GM19193 (cell line): ENCODE data around the gene NKTR.

Experiments used
- POLR2A ChIP-seq: IDR thresholded peaks from 4 replicates; pipeline ENCODE4 v1.6.1; 2011; ENCODE audit not compliant: insufficient read depth, insufficient read length; ENCODE audit errors: extremely low read depth

The NKTR gene

DNA sequence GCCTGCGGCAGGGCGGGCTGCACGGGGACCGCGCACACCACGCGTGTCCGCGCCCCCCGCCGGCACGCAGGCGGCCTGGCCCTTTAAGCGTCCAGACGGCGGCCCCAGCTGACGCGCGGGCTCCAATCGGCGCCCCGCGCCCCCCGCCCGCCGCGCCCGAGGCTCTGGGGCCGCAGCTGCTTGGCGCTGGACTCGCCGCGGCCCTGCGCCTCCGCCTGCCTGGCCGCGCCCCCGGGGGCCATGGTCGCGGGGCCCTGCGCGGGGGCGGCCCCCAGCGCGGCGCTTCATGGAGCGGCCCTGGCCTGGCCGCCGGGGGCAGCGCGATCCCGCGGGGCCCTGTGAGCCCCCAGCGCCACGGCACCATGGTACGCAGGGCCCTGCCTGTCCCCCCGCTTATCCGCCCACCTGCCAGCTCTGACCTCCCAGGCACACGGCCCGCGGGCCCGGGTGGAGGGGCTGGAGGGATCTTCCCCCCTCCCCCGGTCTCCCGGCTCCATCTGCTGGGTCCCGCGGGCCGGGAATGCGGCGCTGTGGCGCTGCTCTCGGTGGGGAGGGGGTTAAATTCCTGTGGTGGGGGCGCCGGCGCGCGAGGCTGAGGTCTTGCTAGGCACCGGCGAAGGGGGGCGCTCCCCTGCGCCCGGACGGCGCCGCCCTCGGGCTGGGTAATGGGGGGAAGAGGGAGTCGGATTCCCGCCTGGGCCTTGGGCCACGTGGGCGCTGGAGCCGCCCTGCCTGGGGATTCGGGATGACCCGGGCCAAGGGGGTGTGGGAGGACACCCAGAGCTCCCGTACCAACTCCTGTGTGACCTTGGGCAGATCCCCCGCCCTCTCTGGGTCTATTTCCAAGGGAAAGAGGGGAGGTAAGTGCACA is 54.1 kb downstream of the NKTR start:
- no peak for TF ChIP-seq POLR2A

DNA sequence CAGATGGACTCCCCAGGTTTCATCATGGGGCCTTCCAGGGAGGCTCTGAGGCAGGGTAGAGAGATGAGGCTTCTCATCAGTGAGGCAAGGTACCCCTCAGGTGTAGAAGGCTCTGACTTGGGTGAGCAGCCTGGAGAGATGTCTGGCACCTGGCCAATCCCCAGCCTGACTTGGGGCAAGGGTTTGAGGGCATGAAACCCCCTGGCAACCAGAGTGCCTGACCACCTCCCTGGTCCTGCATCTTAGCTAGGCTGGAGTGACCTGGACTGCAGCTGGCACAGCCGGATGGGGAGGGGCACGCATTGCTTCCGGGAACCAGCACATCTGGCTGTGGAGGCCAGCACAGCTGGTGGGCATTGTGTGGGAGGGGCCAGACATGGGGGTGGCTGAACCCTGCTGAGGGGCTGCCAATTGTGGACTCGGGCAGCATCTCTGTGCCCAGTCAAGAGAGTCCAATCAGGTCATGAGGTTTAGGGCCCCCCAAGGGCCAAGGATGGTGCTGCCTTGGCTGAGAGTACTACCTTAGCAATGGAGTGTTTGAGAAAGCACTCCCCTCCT is 54.9 kb downstream of the NKTR start:
- TF ChIP-seq POLR2A = no peak

DNA sequence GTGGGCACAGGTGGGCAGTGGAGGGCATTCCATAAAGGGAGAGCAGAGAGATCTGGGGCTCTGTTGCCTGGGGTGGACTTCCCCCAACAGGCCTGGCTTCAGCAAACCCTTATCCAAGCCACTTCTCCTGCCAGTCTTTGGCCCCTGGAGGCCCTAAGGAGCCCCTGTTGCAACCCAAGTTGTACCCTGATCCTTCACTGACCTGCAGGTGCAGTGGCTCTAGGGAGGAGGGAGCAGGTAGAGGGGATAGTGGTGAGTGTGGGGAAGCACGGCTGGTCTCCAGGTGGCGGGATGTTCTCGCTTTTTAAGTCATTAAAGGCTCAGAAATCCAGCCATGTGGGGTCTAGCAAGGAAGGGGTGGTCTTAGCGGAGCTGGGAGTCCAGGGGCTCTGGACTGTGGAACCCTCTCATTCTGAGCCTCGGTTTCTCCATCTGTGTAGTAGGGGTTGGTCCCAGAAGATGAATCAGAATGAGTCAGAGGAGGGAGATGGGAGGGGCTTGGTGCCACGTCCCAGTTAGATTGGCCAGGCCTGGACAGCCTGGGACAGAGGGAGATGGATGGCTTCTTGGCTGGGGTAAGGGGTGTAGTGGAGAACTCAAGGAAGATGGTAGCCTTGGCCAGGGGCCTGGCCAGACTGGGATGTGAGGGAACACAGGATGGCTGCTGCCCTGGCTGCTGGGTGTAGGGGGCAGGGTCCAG is 55.6 kb downstream of the NKTR start:
- no peak for TF ChIP-seq POLR2A

DNA sequence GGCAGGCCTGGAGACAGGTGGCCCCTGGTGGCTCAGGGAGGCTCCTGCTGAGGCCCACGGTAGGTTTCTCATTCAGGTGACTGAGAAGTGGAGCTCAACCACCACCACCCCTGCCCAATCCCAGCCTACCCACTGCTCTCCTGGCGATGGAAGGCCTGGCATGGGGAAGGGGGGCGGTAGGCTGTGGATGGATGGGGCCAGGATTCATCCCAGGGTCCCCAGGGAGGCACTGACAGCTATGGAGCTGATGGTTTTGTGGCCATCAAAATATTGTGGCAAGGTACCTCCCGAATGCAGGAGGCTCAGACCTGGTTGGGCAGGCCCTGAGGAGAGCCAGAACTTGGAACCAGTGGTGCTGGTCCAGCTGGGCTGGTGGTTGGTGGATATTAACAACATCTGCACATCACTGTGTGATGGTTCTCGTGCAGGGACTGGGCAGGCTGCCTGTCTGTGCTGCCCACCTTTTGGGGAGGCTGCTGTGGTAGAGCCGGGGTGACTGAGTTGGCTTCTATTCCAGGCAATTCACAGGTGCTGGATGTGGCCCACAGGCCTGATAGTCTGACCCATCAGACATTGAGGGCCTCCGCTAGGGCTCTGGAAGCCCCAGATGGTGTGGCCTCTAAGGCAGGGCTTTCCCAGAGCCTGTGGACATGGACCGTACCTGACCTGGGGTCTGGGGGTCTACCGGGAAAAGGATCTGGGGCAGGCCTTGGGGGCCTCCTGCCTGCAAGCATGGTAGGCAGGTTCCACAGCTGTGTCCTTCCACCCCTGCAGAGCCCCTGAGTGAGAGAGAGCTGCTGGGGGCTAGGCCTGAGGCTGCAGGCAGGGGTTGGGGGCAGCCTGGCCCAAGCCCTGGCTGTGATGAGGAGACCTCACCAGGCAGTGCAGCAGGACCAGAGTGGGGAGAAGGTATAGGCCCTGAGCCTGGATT is 56.5 kb downstream of the NKTR start:
- no peak for TF ChIP-seq POLR2A

DNA sequence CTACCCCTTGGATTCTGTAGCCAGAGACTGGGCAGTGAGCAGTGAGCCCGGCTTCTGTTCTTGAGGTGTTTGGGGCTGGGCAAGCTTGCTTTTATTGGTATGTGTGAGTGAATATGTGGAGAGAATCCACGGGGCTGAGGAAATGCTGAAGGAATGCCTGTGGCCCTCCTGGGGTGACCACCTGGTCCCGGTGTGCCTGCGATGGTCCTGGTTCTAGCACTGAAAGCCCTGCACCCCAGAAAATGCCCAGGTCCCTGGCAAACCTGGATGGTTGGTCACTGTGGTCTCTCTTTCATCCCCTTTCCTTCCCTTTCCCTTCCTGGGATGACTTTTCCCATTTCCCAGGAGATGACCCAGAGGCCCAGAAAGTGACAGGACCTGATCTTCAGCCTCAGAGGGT is 57.2 kb downstream of the NKTR start:
- TF ChIP-seq POLR2A = no peak

DNA sequence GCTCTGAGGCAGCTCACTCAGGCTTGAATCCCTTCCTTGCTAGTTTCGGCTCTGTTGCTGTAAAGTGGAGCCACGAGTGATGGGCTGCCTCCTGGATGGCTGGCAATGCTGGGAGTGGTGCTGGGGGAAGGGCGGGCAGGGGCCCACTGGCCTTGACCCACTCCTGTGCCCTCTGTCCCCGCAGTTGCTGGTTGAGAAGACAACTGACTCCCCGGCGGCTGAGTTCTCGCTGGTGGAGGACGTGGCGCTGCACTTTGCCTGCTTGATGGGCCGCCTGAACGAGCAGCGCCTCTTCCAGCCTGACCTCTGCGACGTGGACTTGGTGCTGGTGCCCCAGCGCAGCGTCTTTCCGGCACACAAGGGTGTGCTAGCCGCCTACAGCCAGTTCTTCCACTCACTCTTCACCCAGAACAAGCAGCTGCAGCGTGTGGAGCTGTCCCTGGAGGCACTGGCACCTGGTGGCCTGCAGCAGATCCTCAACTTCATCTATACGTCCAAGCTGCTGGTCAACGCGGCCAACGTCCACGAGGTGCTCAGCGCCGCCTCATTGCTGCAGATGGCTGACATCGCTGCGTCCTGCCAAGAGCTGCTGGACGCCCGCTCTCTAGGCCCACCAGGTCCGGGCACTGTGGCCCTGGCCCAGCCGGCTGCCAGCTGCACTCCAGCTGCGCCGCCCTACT is 57.7 kb downstream of the NKTR start:
- TF ChIP-seq POLR2A = no peak

DNA sequence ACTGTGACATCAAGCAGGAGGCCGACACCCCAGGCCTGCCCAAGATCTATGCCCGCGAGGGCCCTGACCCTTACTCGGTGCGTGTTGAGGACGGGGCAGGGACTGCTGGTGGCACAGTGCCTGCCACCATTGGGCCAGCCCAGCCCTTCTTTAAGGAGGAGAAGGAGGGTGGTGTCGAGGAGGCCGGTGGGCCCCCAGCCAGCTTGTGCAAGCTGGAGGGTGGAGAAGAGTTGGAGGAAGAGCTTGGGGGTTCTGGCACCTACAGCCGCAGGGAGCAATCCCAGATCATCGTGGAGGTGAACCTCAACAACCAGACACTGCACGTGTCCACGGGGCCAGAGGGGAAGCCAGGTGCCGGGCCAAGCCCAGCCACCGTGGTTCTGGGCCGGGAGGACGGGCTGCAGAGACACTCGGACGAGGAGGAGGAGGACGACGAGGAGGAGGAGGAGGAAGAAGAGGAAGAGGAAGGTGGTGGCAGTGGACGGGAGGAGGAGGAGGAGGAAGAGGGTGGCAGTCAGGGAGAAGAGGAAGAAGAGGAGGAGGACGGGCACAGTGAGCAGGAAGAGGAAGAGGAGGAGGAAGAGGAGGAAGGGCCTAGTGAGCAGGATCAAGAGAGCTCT is 58.4 kb downstream of the NKTR start:
- no peak for TF ChIP-seq POLR2A

DNA sequence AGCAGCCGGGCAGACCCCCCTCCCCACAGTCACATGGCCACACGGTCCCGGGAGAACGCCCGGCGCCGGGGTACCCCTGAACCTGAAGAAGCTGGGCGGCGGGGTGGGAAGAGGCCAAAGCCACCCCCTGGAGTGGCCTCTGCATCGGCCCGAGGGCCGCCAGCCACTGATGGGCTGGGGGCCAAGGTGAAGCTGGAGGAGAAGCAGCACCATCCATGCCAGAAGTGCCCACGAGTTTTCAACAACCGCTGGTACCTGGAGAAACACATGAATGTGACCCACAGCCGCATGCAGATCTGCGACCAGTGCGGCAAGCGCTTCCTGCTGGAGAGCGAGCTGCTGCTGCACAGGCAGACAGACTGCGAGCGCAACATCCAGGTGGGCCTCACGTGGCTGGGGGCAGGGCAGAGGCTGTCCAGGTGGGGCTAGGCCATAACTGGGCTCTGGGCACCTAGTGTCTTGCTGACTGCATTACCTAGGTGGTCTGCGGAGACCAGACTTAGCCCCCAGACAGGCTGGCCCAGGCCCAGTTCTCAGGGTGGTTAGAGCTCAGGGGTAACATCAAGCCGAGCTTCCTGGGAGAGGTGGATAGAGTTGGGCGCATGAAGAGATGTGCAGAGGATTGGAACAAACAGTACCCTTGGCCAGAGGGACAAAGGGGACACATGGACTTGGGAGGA is 59.1 kb downstream of the NKTR start:
- TF ChIP-seq POLR2A = no peak

DNA sequence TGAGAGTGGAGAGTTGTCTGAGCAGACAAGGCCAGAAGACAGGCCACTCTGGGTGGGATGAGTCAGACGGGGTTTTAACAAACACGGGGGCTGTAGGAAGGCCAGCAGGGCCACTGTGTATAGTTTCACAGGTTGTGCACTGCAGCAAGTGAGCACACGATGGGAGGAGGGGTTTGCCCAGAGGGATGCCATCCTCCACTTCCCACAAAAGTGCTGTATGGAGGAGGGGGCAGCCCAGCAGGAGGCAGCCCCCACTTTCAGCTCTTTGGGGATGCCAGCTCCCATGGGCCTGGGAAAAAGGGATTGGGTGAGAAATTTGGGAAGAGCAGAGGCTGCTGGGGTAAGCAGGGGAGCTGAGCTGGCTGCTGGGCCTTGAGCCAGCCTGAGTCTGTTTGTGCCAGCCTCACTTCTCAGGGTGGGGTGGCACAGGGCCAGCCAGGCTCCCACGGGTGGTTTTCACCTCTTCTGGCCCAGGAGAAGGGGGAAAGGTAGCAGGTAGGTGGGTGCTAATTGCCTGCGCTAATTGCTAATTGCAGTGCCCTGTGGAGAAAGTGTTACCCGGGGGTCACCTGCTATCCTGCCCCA is 59.7 kb downstream of the NKTR start:
- TF ChIP-seq POLR2A = no peak

DNA sequence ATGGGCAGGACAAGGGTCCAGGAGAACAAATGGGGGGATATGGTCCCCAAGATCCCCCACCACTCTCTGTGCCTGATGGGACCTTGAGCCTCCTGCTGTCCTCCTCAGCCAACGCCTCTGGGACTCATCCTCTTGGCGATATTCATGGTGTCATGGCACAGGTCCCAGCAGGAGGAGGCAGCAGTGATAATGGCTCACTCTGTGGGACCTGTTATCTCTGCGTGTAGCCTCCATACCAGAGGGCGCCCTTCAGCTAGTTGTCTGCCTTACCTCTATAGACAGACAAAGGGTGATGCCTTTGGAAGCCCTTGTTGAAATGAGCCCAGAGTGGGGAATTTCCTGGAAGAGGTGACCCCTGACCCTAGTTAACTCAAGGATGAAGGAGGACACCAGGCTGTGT is 60.4 kb downstream of the NKTR start:
- no peak for TF ChIP-seq POLR2A

DNA sequence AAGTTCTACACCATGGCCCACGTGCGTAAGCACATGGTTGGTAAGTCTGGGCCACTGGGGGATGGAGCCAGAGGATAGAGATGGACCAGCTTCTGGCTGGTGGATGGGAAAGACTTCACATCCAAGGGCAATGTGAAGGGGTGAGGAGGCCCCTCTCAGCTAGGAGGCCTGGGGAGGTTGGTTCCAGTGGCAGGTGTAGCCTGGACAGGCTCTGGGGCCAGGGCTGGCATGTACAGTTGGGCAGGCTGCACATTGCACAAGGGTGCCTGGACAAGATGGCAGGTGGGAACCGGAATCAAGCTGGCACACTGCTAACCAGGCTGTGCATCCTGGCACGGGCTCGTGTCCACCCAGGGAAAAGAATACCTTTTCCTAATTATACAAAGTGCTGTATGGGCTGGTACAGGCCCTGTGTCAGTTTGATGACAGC is 61.1 kb downstream of the NKTR start:
- TF ChIP-seq POLR2A = no peak

DNA sequence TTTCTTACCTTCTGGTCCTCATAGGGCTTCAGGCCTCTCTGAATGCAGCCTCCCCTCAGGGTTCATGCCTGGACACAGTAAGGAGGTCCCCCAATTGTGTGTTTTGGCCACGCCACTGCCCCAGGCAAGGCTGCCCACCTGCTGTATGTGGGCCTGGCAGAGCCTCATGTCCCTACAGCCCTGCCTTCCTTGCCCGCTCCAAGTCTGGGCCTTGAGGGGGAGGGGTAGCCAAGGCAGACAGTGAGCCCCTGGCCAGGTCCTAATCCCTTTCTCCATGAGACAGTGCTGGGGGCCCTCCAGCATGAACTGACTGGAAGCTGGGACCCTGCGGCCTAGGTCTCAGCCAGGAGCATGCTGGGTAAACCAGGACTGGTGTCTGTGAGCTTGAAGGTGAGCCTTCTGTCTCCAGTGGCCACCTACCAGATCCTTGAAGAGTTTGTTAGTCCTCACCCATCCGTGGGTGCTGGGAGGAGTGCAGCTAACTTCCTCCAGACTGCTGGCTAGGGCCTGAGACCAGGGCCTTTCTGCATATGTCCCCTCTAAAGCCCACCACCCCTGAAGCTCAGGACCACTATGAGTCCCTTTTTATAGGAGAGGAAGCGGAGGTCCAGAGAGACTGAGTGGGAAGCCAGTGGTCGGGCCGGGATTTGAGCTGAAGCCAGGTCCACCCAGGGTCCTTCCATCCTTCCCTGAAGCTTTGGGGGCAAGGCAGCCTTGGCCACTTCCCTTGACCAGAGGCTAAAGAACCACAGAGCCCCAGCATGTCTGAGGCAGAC is 61.7 kb downstream of the NKTR start:
- TF ChIP-seq POLR2A = no peak
